HG02943 (cell line): ENCODE measurements around the gene ZNF33B.
A peak's percentile ranks its signal among the peaks of the same experiment; 100 is the strongest.
"Not testable (repeated sequence)": the region's sequence is repeated elsewhere in the genome, so short reads cannot be mapped to it uniquely, and the experiment has no call there.

Source experiments
- ATAC-seq: cut with Tn5 transposase; IDR thresholded peaks from one replicate; pipeline ENCODE4 v1.9.1; 2021; ENCODE audit warnings: mild to moderate bottlenecking, low read depth, moderate library complexity; ENCODE audit not compliant: unreplicated experiment

ZNF33B gene

GRCh38 chr10:42638055-42638820, at the start of gene ZNF33B:
Gene ZNF33B (minus strand): TSS chr10:42638570. CDS start chr10:42636928, 1,642 bp downstream.
- peak; percentile 95 for ATAC-seq

GRCh38 chr10:42684517-42684916, 46.1 kb upstream of the ZNF33B start:
- no peak for ATAC-seq

GRCh38 chr10:42680267-42680666, 41.9 kb upstream of the ZNF33B start:
- ATAC-seq, result no peak

- ATAC-seq, result not testable (repeated sequence)
Observed at GRCh38 chr10:42665181-42665979, 27.0 kb upstream of the ZNF33B start.

GRCh38 chr10:42654419-42654818, 16.0 kb upstream of the ZNF33B start:
- ATAC-seq, result no peak

DNA sequence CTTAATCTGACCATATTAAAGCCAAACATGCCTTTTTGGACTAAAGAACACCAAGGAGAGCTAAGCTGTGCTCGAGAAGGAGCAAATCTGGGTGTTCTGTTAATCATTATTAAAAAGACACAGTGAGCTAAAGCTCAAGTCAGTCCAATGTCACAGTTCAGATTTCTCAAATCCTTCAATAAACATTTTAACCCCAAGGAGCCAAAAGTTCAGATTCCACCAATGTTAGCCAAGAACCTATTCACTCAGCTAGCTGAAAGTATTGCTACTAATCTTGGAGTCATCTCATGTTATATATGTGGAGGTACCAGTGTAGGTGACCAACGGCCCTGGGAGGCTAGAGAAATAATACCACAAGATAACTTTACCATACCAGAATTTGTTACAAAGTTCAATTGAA, 14.5 kb upstream of the ZNF33B start:
- no peak for ATAC-seq

DNA sequence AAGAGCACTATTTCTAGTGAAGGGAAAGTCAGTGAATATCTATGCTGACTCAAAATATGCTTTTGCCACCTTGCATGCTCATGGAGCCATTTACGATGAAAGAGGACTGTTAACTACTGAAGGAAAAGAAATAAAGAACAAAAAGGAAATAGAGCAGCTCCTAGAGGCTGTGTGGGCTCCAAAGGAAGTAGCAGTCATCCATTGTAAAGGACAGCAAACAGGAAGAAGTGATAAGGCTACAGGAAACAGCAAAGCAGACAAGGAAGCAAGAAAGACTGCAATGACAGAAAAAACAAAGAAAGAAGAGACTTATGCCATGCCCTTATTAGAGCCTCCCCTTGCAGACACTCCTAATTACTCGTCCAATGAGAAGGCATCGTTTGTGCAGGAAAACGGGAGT, 12.0 kb upstream of the ZNF33B start:
- ATAC-seq, result no peak

- no peak for ATAC-seq
Observed at GRCh38 chr10:42648512-42648911, 10.1 kb upstream of the ZNF33B start.

DNA sequence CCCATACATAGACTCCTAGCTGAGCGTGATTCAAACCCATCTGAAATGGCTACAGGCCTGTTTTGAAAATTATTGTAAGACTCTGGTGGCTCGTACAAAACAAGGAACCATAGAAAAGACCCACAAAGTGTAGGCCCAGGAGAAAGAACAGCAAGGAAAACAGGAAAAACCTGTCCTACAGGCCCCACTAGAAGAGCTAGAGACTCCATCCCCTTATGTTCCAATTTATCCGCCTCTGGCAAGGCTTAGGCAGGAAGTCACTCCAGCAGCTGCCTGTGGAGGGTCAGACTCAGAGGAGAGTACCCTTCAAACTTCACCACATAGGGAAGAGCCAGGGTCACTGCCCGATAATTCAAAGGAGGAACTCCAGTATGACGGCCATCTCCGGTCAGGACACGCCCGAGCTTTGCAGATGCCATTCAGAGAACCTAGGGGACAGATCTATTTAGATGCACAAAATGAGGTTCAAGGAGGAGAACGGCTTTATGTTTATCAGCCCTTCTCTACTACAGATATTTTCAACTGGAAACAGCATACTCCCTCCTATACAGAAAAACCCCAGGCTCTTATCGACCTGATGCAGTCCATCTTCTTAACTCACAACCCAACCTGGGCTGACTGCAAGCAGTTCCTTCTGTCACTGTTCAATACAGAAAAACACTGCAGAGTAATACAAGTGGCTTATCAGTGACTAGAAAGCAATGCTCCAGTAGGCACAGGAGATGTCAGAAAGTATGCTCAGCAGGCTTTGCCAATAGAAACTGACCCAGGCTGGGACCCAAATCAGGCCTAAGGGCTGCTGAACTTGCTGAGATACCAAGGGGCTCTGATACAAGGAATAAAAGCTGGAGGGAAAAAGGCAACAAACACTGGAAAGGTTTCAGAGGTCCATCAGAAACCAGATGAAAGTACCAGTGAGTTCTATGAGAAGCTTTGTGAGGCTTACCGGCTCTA, 8.6 kb upstream of the ZNF33B start:
- ATAC-seq, result no peak

GRCh38 chr10:42646214-42646613, 7.8 kb upstream of the ZNF33B start:
- no peak for ATAC-seq

DNA sequence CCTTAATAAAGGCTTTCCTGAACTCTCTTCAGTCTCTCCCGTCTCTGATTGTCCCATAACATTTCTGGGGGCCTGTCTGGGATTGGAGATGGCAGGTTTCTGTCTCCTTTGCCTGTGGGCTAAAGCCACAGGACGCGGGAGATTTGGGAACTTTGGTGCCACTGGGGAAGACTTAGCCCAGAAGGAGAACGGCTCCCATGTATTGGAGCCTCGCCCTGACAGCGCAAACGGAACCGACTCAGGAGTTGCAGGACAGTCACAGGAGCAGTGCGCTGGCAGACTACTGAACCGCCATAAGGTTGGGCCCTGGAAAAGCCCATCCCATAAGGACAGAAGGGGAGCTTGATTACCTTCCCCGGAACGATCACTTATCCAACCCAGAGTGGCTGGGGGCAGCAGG, 7.1 kb upstream of the ZNF33B start:
- no peak for ATAC-seq

- no peak for ATAC-seq
Observed at GRCh38 chr10:42645103-42645502, 6.7 kb upstream of the ZNF33B start.

DNA sequence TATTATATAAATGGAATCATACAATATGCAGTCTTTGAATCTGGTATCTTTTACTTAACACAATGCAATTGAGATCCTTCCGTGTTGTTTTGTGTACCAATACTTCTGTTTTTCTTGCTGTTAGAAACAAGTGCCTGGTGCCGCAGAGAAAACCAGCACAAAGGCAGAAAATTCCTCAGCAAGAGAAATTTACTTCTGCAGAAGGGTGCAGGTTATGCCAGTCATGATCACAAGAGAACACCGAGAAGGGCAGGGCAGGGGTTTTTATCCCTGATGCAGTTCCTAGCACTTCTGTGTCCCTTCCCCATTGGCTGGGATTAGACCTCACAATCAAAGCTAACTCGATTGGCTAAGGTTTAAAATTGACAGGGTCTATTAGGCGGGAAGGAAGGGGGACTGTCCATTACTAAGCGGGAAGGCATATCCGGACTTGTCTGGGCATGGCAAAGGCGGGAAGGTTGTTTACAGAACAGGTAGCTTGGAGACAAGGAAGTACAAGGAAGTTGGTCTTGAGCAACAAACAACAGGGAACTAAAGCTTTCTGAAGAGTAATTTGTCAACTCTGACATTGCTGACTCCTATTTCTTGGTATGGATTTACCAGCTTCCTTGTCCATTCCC, 2.4 kb upstream of the ZNF33B start:
- no peak for ATAC-seq

GRCh38 chr10:42638821-42639270, 476 bp upstream of the ZNF33B start:
- ATAC-seq, result no peak

DNA sequence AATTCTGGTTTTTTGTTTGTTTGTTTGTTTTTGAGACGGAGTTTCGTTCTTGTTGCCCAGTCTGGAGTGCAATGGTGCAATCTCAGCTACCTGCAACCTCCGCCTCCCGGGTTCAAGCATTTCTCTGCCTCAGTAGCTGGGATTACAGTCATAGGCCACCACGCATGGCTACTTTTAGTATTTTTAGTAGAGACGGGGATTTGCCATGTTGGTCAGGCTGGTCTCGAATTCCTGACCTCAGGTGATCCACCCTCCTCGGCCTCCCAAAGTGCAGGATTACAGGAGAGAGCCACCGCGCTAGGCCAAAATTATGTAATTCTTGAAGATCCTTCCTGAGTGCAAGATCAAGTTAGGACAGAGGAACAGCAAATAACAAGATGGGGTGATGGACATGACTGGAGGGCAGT, 719 bp downstream of the ZNF33B start:
- peak; percentile 0 for ATAC-seq

- ATAC-seq, result no peak
Observed at GRCh38 chr10:42637142-42637541, 1.2 kb downstream of the ZNF33B start.

GRCh38 chr10:42635098-42635497, 3.3 kb downstream of the ZNF33B start:
- ATAC-seq, result no peak

DNA sequence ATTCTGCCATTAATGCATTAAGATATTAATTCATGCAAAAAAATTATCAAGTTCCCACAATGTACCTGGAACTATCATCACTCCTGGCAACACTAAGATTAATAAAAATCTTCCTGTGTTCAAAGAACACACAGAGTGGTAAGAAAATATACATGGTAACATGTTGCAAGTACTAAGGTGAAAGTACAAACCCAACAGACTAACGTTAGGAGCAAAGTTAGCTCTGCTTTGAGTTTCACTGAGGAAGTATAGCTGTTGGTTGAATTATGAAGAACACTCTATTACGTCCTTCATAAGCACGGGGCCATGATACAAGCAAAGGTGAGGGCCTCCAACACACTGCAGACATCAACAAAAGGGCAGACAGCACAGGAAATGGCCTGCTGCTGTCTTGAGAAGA, 5.8 kb downstream of the ZNF33B start:
- ATAC-seq, result no peak

DNA sequence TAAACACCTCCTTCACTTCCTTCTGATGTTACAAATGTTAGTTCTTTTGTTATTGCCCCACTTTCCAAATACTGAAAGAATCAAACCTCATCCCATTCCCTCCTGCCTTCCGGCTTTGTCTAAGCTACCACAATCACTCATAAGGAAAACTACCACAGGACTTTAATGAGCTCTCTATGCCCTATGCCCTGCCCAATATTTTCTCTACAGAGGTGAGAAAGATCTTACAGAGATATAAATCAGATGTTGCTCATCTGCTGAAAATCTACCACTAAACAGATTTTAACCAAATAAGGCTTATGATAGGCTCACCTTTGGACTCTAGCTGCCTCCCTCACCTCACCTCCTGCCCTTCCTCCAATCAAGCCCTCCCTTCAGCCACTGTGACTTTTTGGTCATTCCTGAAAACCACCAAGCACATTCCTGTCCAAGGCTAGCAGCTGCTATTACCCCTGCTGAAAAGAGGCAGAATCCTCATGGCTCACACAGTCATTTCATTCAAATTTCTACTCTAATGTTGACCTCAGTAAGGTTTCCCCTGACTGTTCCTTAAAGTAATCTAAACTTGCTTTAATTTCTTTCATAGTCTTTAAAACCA, 7.7 kb downstream of the ZNF33B start:
- ATAC-seq, result no peak

DNA sequence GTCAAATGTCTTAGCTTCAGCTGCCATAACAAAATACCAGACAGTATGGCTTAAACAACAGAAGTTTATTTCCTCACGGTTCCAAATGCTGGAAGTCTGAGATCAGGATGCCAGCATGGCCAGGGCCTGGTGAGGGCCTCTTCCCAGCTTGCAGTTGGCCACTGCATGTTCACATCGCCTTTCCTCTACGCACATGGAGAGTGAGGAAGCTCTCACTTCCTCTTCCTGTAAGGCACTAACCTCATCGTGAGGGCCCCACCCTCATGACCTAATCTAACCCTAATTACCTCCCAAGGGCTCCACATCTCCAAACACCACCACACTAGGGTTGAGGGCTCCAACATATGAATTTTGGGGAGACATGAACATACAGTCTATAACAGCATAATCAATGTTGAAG, 14.4 kb downstream of the ZNF33B start:
- ATAC-seq, result no peak
